Measurements from ENCODE around the gene ENPP7.

- TF ChIP-seq EGR1 (IDR thresholded peaks at IDR 0.05; ENCODE audit: low read depth) (no peak), CTCF (IDR thresholded peaks at IDR 0.05 in 2 of 3, conservative IDR thresholded peaks at IDR 0.05 in 1 of 3; ENCODE audit: borderline replicate concordance in 1 of 3, insufficient read depth in 1 of 3, low read depth in 2 of 3, low read length in 2 of 3) (no peak), EZH2 (IDR thresholded peaks at IDR 0.05) (no peak), POLR2A (IDR thresholded peaks at IDR 0.05; ENCODE audit: borderline replicate concordance, extremely low read depth, insufficient read depth, insufficient read length) (no peak), SRF (IDR thresholded peaks at IDR 0.05; ENCODE audit: low read depth) (no peak), TCF7L2 (IDR thresholded peaks at IDR 0.05; ENCODE audit: borderline replicate concordance, extremely low read depth, insufficient read depth, insufficient read length) (no peak), EZH2phosphoT487 (IDR thresholded peaks at IDR 0.05; ENCODE audit: borderline replicate concordance) (no peak), SIN3A (IDR thresholded peaks at IDR 0.05; ENCODE audit: low read depth) (no peak), ZNF274 (IDR thresholded peaks at IDR 0.05; ENCODE audit: low read depth, low read length) (no peak), RAD21 (IDR thresholded peaks at IDR 0.05; ENCODE audit: low read depth) (no peak), POLR2AphosphoS5 (IDR thresholded peaks at IDR 0.05; ENCODE audit: low read depth, low read length) (no peak), ZBTB33 (IDR thresholded peaks at IDR 0.05; ENCODE audit: extremely low read depth, insufficient replicate concordance, low read length) (no peak)
Measured at GRCh38 chr17:79785017-79785899, 54.5 kb downstream of the ENPP7 start.
